Measurements from ENCODE around the gene MED22.
"Not testable (repeated sequence)": the region's sequence is repeated elsewhere in the genome, so short reads cannot be mapped to it uniquely, and the experiment has no call there.

Gene MED22

GRCh38 chr9:133321411-133321935, 26.5 kb downstream of the MED22 start:
- Histone ChIP-seq H3K4me3 (ENCODE audit: low read length) (no peak overlapping the region), H3K36me3 (ENCODE audit: insufficient read depth, low read length) (no peaks in the 10 kb centered on the region), H3K27me3 (ENCODE audit: insufficient read depth, low read length) (no peaks in the 10 kb centered on the region), H3K9me3 (ENCODE audit: insufficient read depth, low read depth, low read length) (no peaks in the 10 kb centered on the region), H3K4me1 (ENCODE audit: insufficient read depth, low read length) (no peaks in the 10 kb centered on the region), H3K27ac (ENCODE audit: low read depth, low read length) (no peak overlapping the region), H3K9ac (ENCODE audit: low read depth, low read length) (no peak overlapping the region)
- 90% methylated on average over 13 of the region's 13 CpGs for WGBS

GRCh38 chr9:133320421-133320881, 27.5 kb downstream of the MED22 start:
- Histone ChIP-seq H3K9me3 (ENCODE audit: insufficient read depth, low read depth, low read length) (no peaks in the 10 kb centered on the region), H3K36me3 (ENCODE audit: insufficient read depth, low read length) (no peaks in the 10 kb centered on the region), H3K27ac (ENCODE audit: low read depth, low read length) (no peak overlapping the region), H3K27me3 (ENCODE audit: insufficient read depth, low read length) (no peaks in the 10 kb centered on the region), H3K4me3 (ENCODE audit: low read length) (no peak overlapping the region), H3K9ac (ENCODE audit: low read depth, low read length) (no peak overlapping the region), H3K4me1 (ENCODE audit: insufficient read depth, low read length) (no peaks in the 10 kb centered on the region)
- 86% methylated on average over 13 of the region's 13 CpGs for WGBS

GRCh38 chr9:133317551-133317950, 30.4 kb downstream of the MED22 start:
- H3K27me3 ChIP-seq (ENCODE audit: insufficient read depth, low read length); H3K4me1 ChIP-seq (ENCODE audit: insufficient read depth, low read length); H3K4me3 ChIP-seq (ENCODE audit: low read length); H3K9me3 ChIP-seq (ENCODE audit: insufficient read depth, low read depth, low read length); H3K36me3 ChIP-seq (ENCODE audit: insufficient read depth, low read length); H3K9ac ChIP-seq (ENCODE audit: low read depth, low read length); H3K27ac ChIP-seq (ENCODE audit: low read depth, low read length): not testable (repeated sequence)
- 92% methylated on average over 11 of the region's 13 CpGs for WGBS

DNA sequence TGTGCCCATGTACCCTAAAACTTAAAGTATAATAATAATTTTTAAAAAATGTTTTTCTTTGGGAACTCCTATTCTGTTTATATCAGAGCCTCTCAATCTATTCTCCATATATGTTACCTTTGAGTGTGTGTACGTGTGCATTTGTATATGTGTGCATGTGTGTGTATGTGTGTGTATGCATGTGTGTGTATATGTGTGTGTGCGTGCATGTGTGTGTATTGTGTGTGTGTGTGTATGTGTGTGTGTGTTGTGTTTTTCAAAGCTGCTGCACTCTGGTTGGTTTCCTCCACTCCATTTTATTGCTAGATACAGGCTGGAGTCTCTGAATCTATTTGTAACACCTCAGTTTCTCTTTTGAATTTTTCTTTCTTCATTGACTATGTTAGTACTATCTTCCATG, 31.9 kb downstream of the MED22 start:
- H3K27ac ChIP-seq (ENCODE audit: low read depth, low read length) = no peak overlapping the region
- no peaks in the 10 kb centered on the region for H3K4me1 ChIP-seq (ENCODE audit: insufficient read depth, low read length)
- H3K9ac ChIP-seq (ENCODE audit: low read depth, low read length) = no peak overlapping the region
- no peaks in the 10 kb centered on the region for H3K36me3 ChIP-seq (ENCODE audit: insufficient read depth, low read length)
- H3K9me3 ChIP-seq (ENCODE audit: insufficient read depth, low read depth, low read length) = no peaks in the 10 kb centered on the region
- H3K27me3 ChIP-seq (ENCODE audit: insufficient read depth, low read length) = no peaks in the 10 kb centered on the region
- no peak overlapping the region for H3K4me3 ChIP-seq (ENCODE audit: low read length)
- 85% methylated on average over 2 of the region's 2 CpGs for WGBS

DNA sequence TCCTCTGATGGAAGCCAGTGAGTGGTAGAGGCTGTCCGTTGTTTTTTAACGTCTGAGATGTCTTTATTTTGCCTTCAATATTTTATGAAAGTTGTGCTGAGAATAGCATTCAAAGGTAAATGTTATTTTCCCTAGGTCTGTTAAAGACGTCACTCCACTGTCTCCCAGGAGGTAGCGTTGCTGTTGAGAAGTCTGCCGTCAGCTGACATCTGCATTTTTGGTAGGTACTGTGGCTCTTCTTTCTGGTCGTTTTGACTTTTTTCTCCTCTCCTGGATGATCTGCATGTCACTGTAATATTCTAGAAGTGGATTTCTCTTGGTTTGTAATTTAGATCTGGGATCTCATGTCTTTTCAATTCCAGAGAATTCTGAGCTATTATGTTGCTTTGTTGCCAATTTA, 38.3 kb downstream of the MED22 start:
- Histone ChIP-seq H3K36me3 (ENCODE audit: insufficient read depth, low read length) (no peaks in the 10 kb centered on the region), H3K4me1 (ENCODE audit: insufficient read depth, low read length) (no peaks in the 10 kb centered on the region), H3K9ac (ENCODE audit: low read depth, low read length) (no peak overlapping the region), H3K4me3 (ENCODE audit: low read length) (no peak overlapping the region), H3K9me3 (ENCODE audit: insufficient read depth, low read depth, low read length) (peaks cover 4% of the 10 kb centered on the region; the same call in 1 of the 2 replicates), H3K27me3 (ENCODE audit: insufficient read depth, low read length) (0 out of 2 replicates have a peak, but pooled peaks cover 2% of the 10 kb centered on the region), H3K27ac (ENCODE audit: low read depth, low read length) (no peak overlapping the region)
- WGBS = 99% methylated on average over 6 of the region's 6 CpGs

DNA sequence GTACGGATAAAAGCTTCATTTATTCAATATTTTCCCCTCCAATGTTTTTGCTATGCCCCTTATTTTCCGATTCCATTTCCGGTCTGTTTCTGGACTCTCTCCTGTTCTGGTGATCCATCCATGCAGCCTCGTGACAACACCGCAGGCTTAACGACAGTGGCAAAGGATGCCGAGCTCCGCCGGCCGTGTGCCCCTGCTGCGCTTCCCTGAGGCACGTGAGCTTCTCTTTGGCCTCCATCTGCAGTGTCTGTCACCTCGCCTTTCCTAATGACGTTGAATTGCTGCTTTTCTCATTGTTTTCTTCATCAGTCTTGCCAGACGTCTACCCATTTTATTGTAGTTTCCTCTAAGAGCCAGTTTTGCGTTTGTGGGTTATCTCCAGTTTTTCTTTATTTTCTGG, 40.6 kb downstream of the MED22 start:
- Histone ChIP-seq H3K4me3 (ENCODE audit: low read length) (no peak overlapping the region), H3K36me3 (ENCODE audit: insufficient read depth, low read length) (no peaks in the 10 kb centered on the region), H3K27ac (ENCODE audit: low read depth, low read length) (no peak overlapping the region), H3K27me3 (ENCODE audit: insufficient read depth, low read length) (0 out of 2 replicates have a peak, but pooled peaks cover 2% of the 10 kb centered on the region), H3K9ac (ENCODE audit: low read depth, low read length) (no peak overlapping the region), H3K4me1 (ENCODE audit: insufficient read depth, low read length) (no peaks in the 10 kb centered on the region), H3K9me3 (ENCODE audit: insufficient read depth, low read depth, low read length) (peaks cover 4% of the 10 kb centered on the region; the same call in 1 of the 2 replicates)
- WGBS = 89% methylated on average over 16 of the region's 16 CpGs

DNA sequence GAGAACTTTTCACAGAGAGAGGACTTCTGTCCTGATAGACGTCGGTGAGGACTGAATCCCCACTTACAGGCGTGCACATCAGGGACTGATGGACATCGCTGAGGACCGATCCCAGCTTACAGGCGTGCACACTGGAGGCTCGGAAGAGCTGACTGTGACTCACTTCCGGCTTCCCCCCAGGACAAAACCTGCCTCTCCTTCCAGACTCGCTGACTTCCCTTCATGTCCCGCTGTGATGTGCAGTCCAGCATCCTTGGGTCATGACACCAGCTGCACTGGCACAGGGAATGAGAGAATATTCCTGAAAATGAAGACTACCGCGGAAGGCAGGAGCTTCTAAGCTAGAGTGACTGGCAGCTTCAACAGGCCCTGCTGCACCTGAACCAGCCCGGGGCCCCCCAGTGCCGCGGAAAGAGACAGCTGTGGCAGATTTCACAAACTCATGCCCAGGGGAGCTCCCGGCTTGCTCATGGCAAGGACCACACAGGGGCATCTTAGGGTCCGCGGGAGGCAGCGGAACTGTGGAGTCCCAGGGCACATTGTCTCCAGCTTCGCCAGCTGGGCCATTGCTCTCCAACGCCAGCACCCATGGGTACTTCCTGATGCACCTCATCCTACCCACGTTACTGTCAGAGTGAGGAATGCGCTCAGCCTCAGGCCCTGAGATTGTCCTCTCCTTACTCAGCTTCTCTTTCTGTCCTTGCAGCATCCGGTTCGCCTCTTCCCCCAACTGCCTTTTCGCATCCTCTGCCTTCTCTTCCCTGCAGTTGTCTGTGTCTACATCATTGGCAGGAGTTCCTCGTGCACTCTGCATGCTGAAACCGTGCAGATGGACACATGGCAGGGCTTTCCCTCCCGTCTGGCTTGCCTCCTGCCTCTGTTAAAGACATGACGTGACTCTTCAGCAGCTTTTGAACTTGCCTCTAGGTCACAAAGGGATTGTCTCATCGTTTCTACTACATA, 41.4 kb downstream of the MED22 start:
- WGBS = 89% methylated on average over 31 of the region's 31 CpGs
- Histone ChIP-seq H3K27me3 (ENCODE audit: insufficient read depth, low read length) (0 out of 2 replicates have a peak, but pooled peaks cover 2% of the 10 kb centered on the region), H3K4me3 (ENCODE audit: low read length) (no peak overlapping the region), H3K9ac (ENCODE audit: low read depth, low read length) (no peak overlapping the region), H3K9me3 (ENCODE audit: insufficient read depth, low read depth, low read length) (peaks cover 4% of the 10 kb centered on the region; the same call in 1 of the 2 replicates), H3K36me3 (ENCODE audit: insufficient read depth, low read length) (no peaks in the 10 kb centered on the region), H3K27ac (ENCODE audit: low read depth, low read length) (no peak overlapping the region), H3K4me1 (ENCODE audit: insufficient read depth, low read length) (no peaks in the 10 kb centered on the region)

DNA sequence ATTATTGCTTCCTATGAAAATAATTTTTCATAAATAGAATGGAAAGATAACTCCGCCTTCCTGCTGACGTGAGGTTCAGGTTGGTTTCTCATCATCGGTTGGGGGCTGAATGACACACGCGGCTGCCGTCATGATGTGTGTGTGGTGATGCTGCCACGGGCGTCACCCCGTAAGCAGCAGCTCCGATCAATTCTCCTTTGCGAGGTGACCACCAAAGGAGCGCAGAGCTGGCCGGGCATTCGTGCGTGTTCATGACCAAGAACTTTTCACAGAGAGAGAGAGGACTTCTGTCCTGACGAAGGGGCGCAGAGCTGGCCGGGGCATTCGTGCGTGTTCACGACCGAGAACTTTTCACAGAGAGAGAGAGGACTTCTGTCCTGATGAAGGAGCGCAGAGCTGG, 42.2 kb downstream of the MED22 start:
- H3K27me3 ChIP-seq (ENCODE audit: insufficient read depth, low read length) = 0 out of 2 replicates have a peak, but pooled peaks cover 2% of the 10 kb centered on the region
- no peaks in the 10 kb centered on the region for H3K36me3 ChIP-seq (ENCODE audit: insufficient read depth, low read length)
- no peak overlapping the region for H3K9ac ChIP-seq (ENCODE audit: low read depth, low read length)
- WGBS = 81% methylated on average over 23 of the region's 23 CpGs
- peaks cover 4% of the 10 kb centered on the region; the same call in 1 of the 2 replicates for H3K9me3 ChIP-seq (ENCODE audit: insufficient read depth, low read depth, low read length)
- H3K27ac ChIP-seq (ENCODE audit: low read depth, low read length) = no peak overlapping the region
- no peak overlapping the region for H3K4me3 ChIP-seq (ENCODE audit: low read length)
- H3K4me1 ChIP-seq (ENCODE audit: insufficient read depth, low read length) = no peaks in the 10 kb centered on the region

- WGBS = 92% methylated on average over 38 of the region's 38 CpGs
- Histone ChIP-seq H3K9me3 (ENCODE audit: insufficient read depth, low read depth, low read length) (peaks cover 4% of the 10 kb centered on the region; the same call in 1 of the 2 replicates), H3K9ac (ENCODE audit: low read depth, low read length) (no peak overlapping the region), H3K27me3 (ENCODE audit: insufficient read depth, low read length) (0 out of 2 replicates have a peak, but pooled peaks cover 2% of the 10 kb centered on the region), H3K27ac (ENCODE audit: low read depth, low read length) (no peak overlapping the region), H3K4me3 (ENCODE audit: low read length) (no peak overlapping the region), H3K36me3 (ENCODE audit: insufficient read depth, low read length) (no peaks in the 10 kb centered on the region), H3K4me1 (ENCODE audit: insufficient read depth, low read length) (no peaks in the 10 kb centered on the region)
Measured at GRCh38 chr9:133304477-133305377, 43.2 kb downstream of the MED22 start.

GRCh38 chr9:133304158-133304470, 43.8 kb downstream of the MED22 start:
- 0 out of 2 replicates have a peak, but pooled peaks cover 2% of the 10 kb centered on the region for H3K27me3 ChIP-seq (ENCODE audit: insufficient read depth, low read length)
- no peaks in the 10 kb centered on the region for H3K36me3 ChIP-seq (ENCODE audit: insufficient read depth, low read length)
- H3K9me3 ChIP-seq (ENCODE audit: insufficient read depth, low read depth, low read length) = 0 out of 2 replicates have a peak, but pooled peaks cover under 1% of the 10 kb centered on the region

More at GRCh38 chr9:133304158-133304470, 43.8 kb downstream of the MED22 start:
- Histone ChIP-seq H3K27ac (ENCODE audit: low read depth, low read length) (no peak overlapping the region), H3K4me1 (ENCODE audit: insufficient read depth, low read length) (no peaks in the 10 kb centered on the region), H3K4me3 (ENCODE audit: low read length) (no peak overlapping the region), H3K9ac (ENCODE audit: low read depth, low read length) (no peak overlapping the region)
- WGBS = 88% methylated on average over 13 of the region's 13 CpGs

Measured in HUES64 (cell line).